GM18526 (cell line): ENCODE data around the gene TTLL9.

Source experiments
- POLR2A ChIP-seq: IDR thresholded peaks from 3 replicates; pipeline ENCODE4 v1.6.1; 2011; ENCODE audit not compliant: insufficient read length; ENCODE audit errors: extremely low read depth

The TTLL9 gene

GRCh38 chr20:31956556-31957526, 86.4 kb downstream of the TTLL9 start:
- TF ChIP-seq POLR2A, result no peak

GRCh38 chr20:31962761-31963160, 92.3 kb downstream of the TTLL9 start:
- TF ChIP-seq POLR2A, result no peak

- TF ChIP-seq POLR2A, result no peak
These were observed 93.5 kb downstream of the TTLL9 start for GRCh38 chr20:31963889-31964288.

- TF ChIP-seq POLR2A, result no peak
These were observed 96.7 kb downstream of the TTLL9 start for GRCh38 chr20:31966991-31967655.

GRCh38 chr20:31967830-31968249, 97.4 kb downstream of the TTLL9 start, which contains the start of gene XKR7:
TSS of gene XKR7 (plus strand) at chr20:31968151. CDS start at chr20:31968176, 25 bp downstream.
- TF ChIP-seq POLR2A, result no peak

- no peak for TF ChIP-seq POLR2A
These were observed 98.1 kb downstream of the TTLL9 start for GRCh38 chr20:31968291-31969126.

GRCh38 chr20:31969991-31970390, 99.6 kb downstream of the TTLL9 start:
- no peak for TF ChIP-seq POLR2A

- TF ChIP-seq POLR2A, result no peak
These were observed 102.1 kb downstream of the TTLL9 start for GRCh38 chr20:31972471-31973021.

GRCh38 chr20:31974296-31974695, 103.9 kb downstream of the TTLL9 start:
- no peak for TF ChIP-seq POLR2A

GRCh38 chr20:31974951-31975487, 104.6 kb downstream of the TTLL9 start:
- no peak for TF ChIP-seq POLR2A

GRCh38 chr20:31975874-31976273, 105.4 kb downstream of the TTLL9 start:
- no peak for TF ChIP-seq POLR2A

GRCh38 chr20:31977080-31977479, 106.6 kb downstream of the TTLL9 start:
- TF ChIP-seq POLR2A, result no peak

GRCh38 chr20:31979713-31980426, 109.4 kb downstream of the TTLL9 start:
- TF ChIP-seq POLR2A, result no peak

GRCh38 chr20:31981784-31982183, 111.3 kb downstream of the TTLL9 start:
- TF ChIP-seq POLR2A, result no peak
